Neural progenitor cell (in vitro differentiated cells): ENCODE results near the gene NOL6.

Source experiments
- EZH2 ChIP-seq: fragments of 200-600 bp; sonication (generic); IDR thresholded peaks from 2 replicates; pipeline ENCODE4 v1.6.1; 2017; ENCODE audit warnings: antibody characterized with exemption, mild to moderate bottlenecking, moderate library complexity
- EZH2phosphoT487 ChIP-seq: fragments of 200-600 bp; sonication (generic); IDR thresholded peaks from 2 replicates; pipeline ENCODE4 v1.6.1; 2017; ENCODE audit warnings: antibody characterized with exemption
- TF ChIP-seq, protein P1 (sequence below): fragments of 200-600 bp; sonication (generic); IDR thresholded peaks from 2 replicates; pipeline ENCODE4 v1.5.1; 2017; ENCODE audit warnings: antibody characterized with exemption, mild to moderate bottlenecking

DNA sequence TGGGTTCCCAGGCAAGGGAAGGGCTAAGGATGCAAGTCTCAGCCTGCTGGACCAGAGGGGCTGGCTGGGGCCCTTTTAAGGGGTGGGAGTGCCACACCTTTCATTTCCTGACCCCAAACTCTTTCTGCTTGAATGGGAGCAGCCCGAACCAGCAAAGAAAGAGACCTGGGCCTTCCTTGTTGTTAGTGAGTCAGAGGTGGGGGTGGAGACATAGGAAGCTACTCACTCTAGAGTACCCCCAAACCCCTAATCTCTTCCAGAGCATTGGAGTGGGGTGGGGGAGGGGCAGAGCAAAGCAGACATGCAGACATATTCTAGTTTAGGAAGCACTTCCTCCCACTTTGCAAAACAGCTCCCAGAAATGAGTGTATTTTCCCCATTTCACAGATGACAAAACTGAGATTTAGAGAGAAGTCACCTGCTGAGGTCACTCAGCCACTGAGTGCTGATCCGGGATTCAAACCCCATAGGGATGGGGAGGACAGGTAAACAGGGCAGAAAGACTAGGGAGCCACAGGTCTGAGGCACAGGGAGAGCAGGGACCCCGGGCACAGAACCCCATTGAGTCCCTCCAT is 20.4 kb downstream of the NOL6 start:
- TF ChIP-seq, protein P1, sequence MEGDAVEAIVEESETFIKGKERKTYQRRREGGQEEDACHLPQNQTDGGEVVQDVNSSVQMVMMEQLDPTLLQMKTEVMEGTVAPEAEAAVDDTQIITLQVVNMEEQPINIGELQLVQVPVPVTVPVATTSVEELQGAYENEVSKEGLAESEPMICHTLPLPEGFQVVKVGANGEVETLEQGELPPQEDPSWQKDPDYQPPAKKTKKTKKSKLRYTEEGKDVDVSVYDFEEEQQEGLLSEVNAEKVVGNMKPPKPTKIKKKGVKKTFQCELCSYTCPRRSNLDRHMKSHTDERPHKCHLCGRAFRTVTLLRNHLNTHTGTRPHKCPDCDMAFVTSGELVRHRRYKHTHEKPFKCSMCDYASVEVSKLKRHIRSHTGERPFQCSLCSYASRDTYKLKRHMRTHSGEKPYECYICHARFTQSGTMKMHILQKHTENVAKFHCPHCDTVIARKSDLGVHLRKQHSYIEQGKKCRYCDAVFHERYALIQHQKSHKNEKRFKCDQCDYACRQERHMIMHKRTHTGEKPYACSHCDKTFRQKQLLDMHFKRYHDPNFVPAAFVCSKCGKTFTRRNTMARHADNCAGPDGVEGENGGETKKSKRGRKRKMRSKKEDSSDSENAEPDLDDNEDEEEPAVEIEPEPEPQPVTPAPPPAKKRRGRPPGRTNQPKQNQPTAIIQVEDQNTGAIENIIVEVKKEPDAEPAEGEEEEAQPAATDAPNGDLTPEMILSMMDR, result no peak
- TF ChIP-seq EZH2phosphoT487 (no peak), EZH2 (no peak)
